K562 (cell line): ENCODE results near the gene PITX1. TPM values are rescaled to one million over a fixed set of nuclear protein-coding genes. Genes with fewer than 3 reads are reported as not detected.

ENCODE experiments used
- ATAC-seq: fragments of 200-7000 bp; cut with Tn5 transposase; 3 replicates; pipeline ENCODE4 v1.9.1; 2020; ENCODE audit warnings: moderate library complexity
- BruUV-seq: library from RNA; stranded (reverse); fragments of 400-500 nt; replicated peaks from 2 replicates; lab custom pipeline; 2021; lab: Mats Ljungman, UMichigan
- CTCF ChIA-PET: fragments of 300-600 bp; formaldehyde crosslinking; extraction: SDS; loops from one replicate; lab custom pipeline; 2021; ENCODE audit warnings: low intra/inter-chr PET ratio; lab: Yijun Ruan, JAX
- POLR2A ChIA-PET: fragments of 300-600, 350-650 bp; sonication (Branson Sonifier 250); formaldehyde crosslinking; extraction: SDS; loops from one replicate; lab custom pipeline; 2021; ENCODE audit warnings: antibody characterized with exemption, inconsistent platforms; lab: Yijun Ruan, JAX
- DNase-seq, 4 experiments: peaks; one replicate each; pipeline versions ENCODE4 v3.0.0 to v3.0.0-alpha.2; 2011 to 2018; ENCODE audit warnings: low spot score in 3 of 4, mixed read lengths in 3 of 4; ENCODE audit errors: extremely low read depth in 1 of 4
- FAIRE-seq: peaks from 2 replicates; lab custom pipeline; 2011; peaks lifted over from hg19 to GRCh38; lab: Jason Lieb, UNC
- H2AFZ ChIP-seq: 2 replicates; pipeline ENCODE4 v1.6.0; 2011; ENCODE audit warnings: low read depth, low read length, control low read depth, inconsistent platforms
- H3K27ac ChIP-seq: fragments of 200-600 bp; 3 replicates; pipeline ENCODE4 v1.8.0; 2011; ENCODE audit warnings: low read depth, mild to moderate bottlenecking, control low read depth, inconsistent platforms, low read length, moderate library complexity, mixed read lengths; ENCODE audit errors: extremely low read depth
- H3K27me3 ChIP-seq, 2 experiments: fragments of 300-600 bp in 1 of 2; 2 replicates in 1 of 2; 3 replicates in 1 of 2; pipeline versions ENCODE4 v1.6.0 to v1.8.0; 2011; ENCODE audit warnings: inconsistent platforms in 2 of 2, low read length in 2 of 2, mild to moderate bottlenecking in 1 of 2, mixed read lengths in 1 of 2, moderate library complexity in 1 of 2; ENCODE audit not compliant: control insufficient read depth in 2 of 2, insufficient read depth in 2 of 2
- H3K36me3 ChIP-seq: fragments of 300-600 bp; 3 replicates; pipeline ENCODE4 v1.8.0; 2011; ENCODE audit warnings: mild to moderate bottlenecking, low read length, inconsistent platforms; ENCODE audit not compliant: control insufficient read depth, insufficient read depth
- H3K4me1 ChIP-seq, 2 experiments: fragments of 200-600 bp in 1 of 2; replicated peaks in 1 of 2; 2 replicates in 1 of 2; 3 replicates in 1 of 2; pipeline versions ENCODE4 v1.5.1 to v1.8.0; 2011; ENCODE audit warnings: inconsistent platforms in 2 of 2, low read length in 2 of 2, mild to moderate bottlenecking in 1 of 2, mixed read lengths in 1 of 2, moderate library complexity in 1 of 2; ENCODE audit not compliant: control insufficient read depth in 2 of 2, insufficient read depth in 2 of 2
- H3K4me2 ChIP-seq: 2 replicates; pipeline ENCODE4 v1.6.1; 2011; ENCODE audit warnings: low read length, control low read depth, inconsistent platforms, mixed read lengths; ENCODE audit not compliant: insufficient read depth
- H3K4me3 ChIP-seq: fragments of 200-600 bp; sonication (generic), shearing (Covaris generic); 2 replicates; pipeline ENCODE4 v1.5.1; 2016; ENCODE audit warnings: control low read depth, inconsistent platforms
- H3K79me2 ChIP-seq: fragments of 200-600 bp; 3 replicates; pipeline ENCODE4 v1.8.0; 2011; ENCODE audit warnings: low read length, inconsistent platforms; ENCODE audit not compliant: control insufficient read depth, insufficient read depth
- H3K9ac ChIP-seq, 2 experiments: 2 replicates each; pipeline versions ENCODE4 v1.6.0 to v1.6.1; 2011; ENCODE audit warnings: low read depth in 2 of 2, low read length in 2 of 2, control low read depth in 1 of 2, inconsistent platforms in 1 of 2, mild to moderate bottlenecking in 1 of 2, mixed read lengths in 1 of 2; ENCODE audit not compliant: insufficient read depth in 1 of 2
- H3K9me1 ChIP-seq: one replicate; pipeline ENCODE4 v1.6.0; 2011; ENCODE audit warnings: inconsistent platforms, mild to moderate bottlenecking, low read length, moderate library complexity; ENCODE audit not compliant: control insufficient read depth, insufficient read depth
- H3K9me3 ChIP-seq: replicated peaks from 2 replicates; pipeline ENCODE4 v1.5.1; 2011; ENCODE audit warnings: low read depth, low read length, inconsistent platforms; ENCODE audit not compliant: control insufficient read depth, insufficient read depth
- H4K20me1 ChIP-seq: replicated peaks from 2 replicates; pipeline ENCODE4 v1.6.1; 2011; ENCODE audit warnings: low read length, inconsistent platforms, mixed read lengths; ENCODE audit not compliant: control insufficient read depth, insufficient read depth
- FOS ChIP-seq: IDR thresholded peaks from 3 replicates; pipeline ENCODE4 v1.6.1; 2011; ENCODE audit not compliant: insufficient read length; ENCODE audit errors: extremely low read depth
- GTF2F1 ChIP-seq: IDR thresholded peaks from 2 replicates; pipeline ENCODE4 v1.6.1; 2011; ENCODE audit warnings: low read depth, low read length, improper control_type of control experiment
- HMG20A ChIP-seq: fragments of 450-650 bp; formaldehyde crosslinking; conservative IDR thresholded peaks from 2 replicates; pipeline ENCODE4 v1.4.0; 2020; ENCODE audit warnings: mild to moderate bottlenecking, mixed read lengths
- KLF1 ChIP-seq: fragments of 450-650 bp; IDR thresholded peaks from 2 replicates; pipeline ENCODE4 v1.6.1; 2016; ENCODE audit warnings: missing genetic modification characterization, missing compliant biosample characterization
- OTX1 ChIP-seq: fragments of 450-650 bp; formaldehyde crosslinking; IDR thresholded peaks from 2 replicates; pipeline ENCODE4 v1.4.0; 2022; ENCODE audit warnings: mild to moderate bottlenecking
- PCBP2 ChIP-seq: fragments of 200-400 bp; formaldehyde crosslinking; IDR thresholded peaks from 2 replicates; pipeline ENCODE4 v1.6.1; 2018; ENCODE audit warnings: low read length, low read depth, mild to moderate bottlenecking, moderate library complexity; ENCODE audit not compliant: poor library complexity, severe bottlenecking
- REST ChIP-seq, 2 experiments: fragments of 450-650 bp; formaldehyde crosslinking in 1 of 2; IDR thresholded peaks; 2 replicates each; pipeline versions ENCODE4 v1.4.0 to v1.6.1; 2014 to 2020; ENCODE audit warnings: mild to moderate bottlenecking in 2 of 2, borderline replicate concordance in 1 of 2, low read depth in 1 of 2
- ZBTB2 ChIP-seq: fragments of 450-650 bp; IDR thresholded peaks from 2 replicates; pipeline ENCODE4 v1.6.1; 2016; ENCODE audit warnings: antibody characterized with exemption
- ZFP1 ChIP-seq: fragments of 450-650 bp; formaldehyde crosslinking; IDR thresholded peaks from 2 replicates; pipeline ENCODE4 v1.4.0; 2020; ENCODE audit warnings: mild to moderate bottlenecking, mixed read lengths
- ZNF232 ChIP-seq: sonication (generic); formaldehyde crosslinking; IDR thresholded peaks from 2 replicates; pipeline ENCODE4 v1.8.0; 2022; ENCODE audit warnings: mild to moderate bottlenecking, missing genetic modification reagents
- ZNF395 ChIP-seq: fragments of 200-800 bp; sonication (Bioruptor generic); IDR thresholded peaks from 2 replicates; pipeline ENCODE4 v1.6.1; 2017; ENCODE audit warnings: missing genetic modification characterization, missing compliant biosample characterization
- ZNF77 ChIP-seq: fragments of 250-450 bp; sonication (Bioruptor Pico); IDR thresholded peaks from 2 replicates; pipeline ENCODE4 v1.5.0; 2020
- WGBS: fragments of 100-300 bp; shearing (Covaris generic); methylation state at CpG from one replicate; pipeline ENCODE4 v1.1.6; 2016; ENCODE audit warnings: low coverage, mixed read lengths; ENCODE audit not compliant: insufficient coverage; ENCODE audit errors: missing lambda C conversion rate; 5-methylcytosine and 5-hydroxymethylcytosine counted together
- in situ Hi-C: fragments of 300-500 bp; cut with MboI; formaldehyde crosslinking; loops from 4 replicates; pipeline ENCODE4 v1.15.0; 2018; ENCODE audit warnings: inconsistent platforms, mixed read lengths
- intact Hi-C: fragments of 100-400 bp; cut with micrococcal nuclease; formaldehyde crosslinking; loops from 2 replicates; pipeline ENCODE4 v1.14.2; 2022
- polyA plus RNA-seq, 8 experiments: library from polyadenylated mRNA; depleted of rRNA in 4 of 8; stranded (reverse) in 5 of 8; unstranded in 3 of 8; fragments of >200 nt; fragmentation: Nextera tagmentation in 2 of 8; fragmentation: Illumina TruSeq in 1 of 8; extraction: Ambion mirVana in 2 of 8; extraction: Trizol in 1 of 8; gene quantifications; 2 replicates each; pipeline versions ENCODE4 v1.2.1 to v1.2.3, GENCODE V29; 2011 to 2014; ENCODE audit warnings: inconsistent platforms in 1 of 8, missing spikeins in 1 of 8
- total RNA-seq, 7 experiments: library from RNA; depleted of rRNA in 6 of 7; stranded (reverse); fragments of >200 nt in 6 of 7; fragmentation: Illumina TruSeq in 2 of 7; extraction: Trizol in 2 of 7; gene quantifications; 2 replicates each; pipeline versions ENCODE4 v1.2.1 to v1.2.3, GENCODE V29; 2011 to 2021; ENCODE audit warnings: low replicate concordance in 1 of 7

Gene PITX1
- total and polyA plus RNA-seq, 9 of the 15 experiments (the other 6 are each of a cell fraction or from before 2014, with no cell fraction given) = 0.13 to 88.2 (median 24.9) TPM

GRCh38 chr5:135007305-135007704, 26.7 kb downstream of the PITX1 start:
- WGBS = 51% methylated on average over 9 of the region's 9 CpGs
- H3K9me1 ChIP-seq = no peaks in the 10 kb centered on the region
- no peak overlapping the region for H3K4me2 ChIP-seq
- H4K20me1 ChIP-seq = no peaks in the 10 kb centered on the region; the same call in 1 of the 2 replicates
- BruUV-seq = no TSS peak
- DNase-seq (peak in 1 of 4 experiments; percentile 3), ATAC-seq (no peak), FAIRE-seq (no peak)
- no peaks in the 10 kb centered on the region for H3K36me3 ChIP-seq
- no peaks in the 10 kb centered on the region for H3K27me3 ChIP-seq
- no peak overlapping the region for H2AFZ ChIP-seq
- H3K9ac ChIP-seq = no peak overlapping the region
- H3K79me2 ChIP-seq = no peaks in the 10 kb centered on the region
- H3K9me3 ChIP-seq = no peaks in the 10 kb centered on the region
- no peaks in the 10 kb centered on the region for H3K4me1 ChIP-seq
- ChIA-PET POLR2A (no interaction called here), CTCF (no interaction called here)
- H3K4me3 ChIP-seq = no peak overlapping the region
- in situ Hi-C loops (no loop called here), intact Hi-C loops (no loop called here)
- H3K27ac ChIP-seq = no peak overlapping the region
- no peak for TF ChIP-seq HMG20A (CRISPR knock-in tag)
- no peak for TF ChIP-seq KLF1 (tag)
- no peak for TF ChIP-seq ZFP1 (CRISPR knock-in tag)
- no peak for TF ChIP-seq PCBP2
- no peak for TF ChIP-seq FOS
- TF ChIP-seq ZNF232 (CRISPR knock-in tag) = no peak
- no peak for TF ChIP-seq GTF2F1
- no peak for TF ChIP-seq OTX1
- TF ChIP-seq REST (IDR thresholded peaks at IDR 0.05; ENCODE audit: borderline replicate concordance) = no peak
- TF ChIP-seq REST (CRISPR knock-in tag; IDR thresholded peaks at IDR 0.05; ENCODE audit: low read depth) = no peak
- no peak for TF ChIP-seq ZBTB2
- TF ChIP-seq ZNF395 (CRISPR knock-in tag) = no peak
- no peak for TF ChIP-seq ZNF77 (CRISPR knock-in tag)
